NCI-H1105 treated with DMSO at 0.1 percent for 48 hours (cell line): Measurements from ENCODE around the gene MIDN.
"Not testable (repeated sequence)": the region's sequence is repeated elsewhere in the genome, so short reads cannot be mapped to it uniquely, and the experiment has no call there.

ENCODE experiments used
- DNase-seq: peaks from one replicate; lab custom pipeline; 2025; lab: John Stamatoyannopoulos, UW

The MIDN gene

DNA sequence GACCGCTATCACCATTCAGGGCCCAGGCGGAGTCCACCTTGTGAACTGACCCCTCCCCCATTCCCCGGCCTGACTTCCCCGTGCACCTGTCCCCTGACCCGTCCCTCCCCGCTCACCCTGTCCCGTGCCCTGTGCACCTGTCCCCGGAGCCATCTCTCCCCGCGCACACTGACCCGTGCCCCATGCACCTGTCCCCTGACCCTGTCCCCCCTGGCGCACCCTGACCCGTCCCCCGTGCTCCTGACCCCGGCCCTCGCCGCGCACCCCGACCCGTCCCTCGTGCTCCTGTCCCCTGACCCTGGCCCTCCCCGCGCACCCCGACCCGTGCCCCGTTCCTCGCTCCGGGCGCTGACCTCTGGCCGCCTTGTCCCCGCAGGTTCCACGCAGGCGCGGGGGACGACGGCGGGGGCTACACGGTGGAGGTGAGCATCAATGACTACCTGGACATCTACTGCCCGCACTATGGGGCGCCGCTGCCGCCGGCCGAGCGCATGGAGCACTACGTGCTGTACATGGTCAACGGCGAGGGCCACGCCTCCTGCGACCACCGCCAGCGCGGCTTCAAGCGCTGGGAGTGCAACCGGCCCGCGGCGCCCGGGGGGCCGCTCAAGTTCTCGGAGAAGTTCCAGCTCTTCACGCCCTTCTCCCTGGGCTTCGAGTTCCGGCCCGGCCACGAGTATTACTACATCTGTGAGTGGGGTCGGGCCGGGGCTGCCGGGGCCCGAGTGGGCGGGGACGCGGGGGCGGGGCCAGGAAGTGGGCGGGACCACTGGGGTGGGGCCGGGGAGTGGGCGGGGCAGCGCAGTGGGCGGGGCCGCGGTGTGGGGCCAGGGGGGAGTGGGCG, 47.0 kb downstream of the MIDN start:
- no peak for DNase-seq

DNA sequence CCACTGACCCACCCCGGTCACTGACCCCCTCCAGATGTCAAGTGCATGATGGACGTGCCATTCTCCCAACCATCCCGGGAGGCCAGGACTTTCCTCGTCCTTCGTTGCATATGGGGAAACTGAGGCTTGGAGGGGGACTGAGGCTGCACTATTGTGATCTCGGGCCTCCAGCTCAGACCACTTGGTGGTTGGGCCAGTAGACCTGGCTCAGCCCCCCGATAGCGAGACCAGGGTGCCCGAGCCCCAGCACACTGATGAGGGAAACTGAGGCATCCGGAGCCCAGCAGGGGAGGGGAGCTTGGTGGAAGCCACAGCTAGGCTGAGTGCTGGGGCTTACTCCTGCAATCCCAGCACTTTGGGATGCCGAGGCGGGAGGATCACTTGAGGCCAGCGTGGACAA, 47.7 kb downstream of the MIDN start:
- DNase-seq, result no peak

DNA sequence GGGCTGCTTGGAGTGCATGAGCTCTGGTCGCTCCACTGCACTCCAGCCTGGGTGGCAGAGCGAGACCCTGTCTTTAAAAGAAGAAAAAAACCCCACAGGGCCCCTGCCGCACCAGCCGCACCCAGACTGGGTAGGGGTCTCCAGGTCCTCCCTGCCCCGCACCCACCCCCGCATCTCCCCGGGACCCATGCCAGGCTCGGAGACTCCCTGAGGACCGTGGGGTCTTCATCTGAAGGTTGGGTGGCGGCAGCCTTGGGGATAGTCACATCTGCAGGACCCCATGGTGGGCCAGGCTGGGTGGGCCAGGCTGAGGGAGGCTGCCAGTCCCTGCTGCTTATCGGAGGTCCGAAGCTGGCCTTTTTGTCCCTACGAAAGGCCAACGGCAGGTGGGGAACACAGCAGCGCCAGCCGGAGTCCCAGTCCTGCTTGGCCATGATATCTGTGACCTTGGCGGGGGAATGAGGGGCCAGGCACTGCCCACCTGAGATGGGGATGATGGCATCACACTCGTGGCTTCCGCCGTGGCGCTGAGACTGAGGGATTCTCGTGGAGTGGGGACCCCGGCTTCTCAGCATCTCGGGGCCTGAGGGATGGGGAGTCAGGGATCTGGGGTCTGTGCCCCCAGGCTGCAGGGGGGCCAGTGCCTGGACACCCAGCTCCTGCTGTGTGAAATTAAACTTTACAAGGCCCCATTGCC, 48.3 kb downstream of the MIDN start:
- no peak for DNase-seq

DNA sequence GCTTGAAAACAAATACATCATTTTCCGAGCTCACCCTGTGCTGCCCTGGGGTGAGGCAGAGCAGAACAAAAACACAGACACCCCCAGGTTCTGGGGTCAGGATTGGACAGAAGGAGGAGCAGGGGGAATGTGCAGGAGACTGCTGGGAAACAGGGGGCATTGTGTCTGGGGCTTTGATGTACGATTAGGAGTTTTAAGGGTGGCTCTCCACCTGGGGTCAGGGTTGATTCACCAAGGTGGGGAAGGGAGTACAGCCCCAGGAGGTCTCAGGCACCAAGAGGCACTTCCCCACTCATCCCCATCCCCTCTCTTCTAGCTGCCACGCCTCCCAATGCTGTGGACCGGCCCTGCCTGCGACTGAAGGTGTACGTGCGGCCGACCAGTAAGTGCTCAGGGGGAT, 49.9 kb downstream of the MIDN start:
- no peak for DNase-seq

DNA sequence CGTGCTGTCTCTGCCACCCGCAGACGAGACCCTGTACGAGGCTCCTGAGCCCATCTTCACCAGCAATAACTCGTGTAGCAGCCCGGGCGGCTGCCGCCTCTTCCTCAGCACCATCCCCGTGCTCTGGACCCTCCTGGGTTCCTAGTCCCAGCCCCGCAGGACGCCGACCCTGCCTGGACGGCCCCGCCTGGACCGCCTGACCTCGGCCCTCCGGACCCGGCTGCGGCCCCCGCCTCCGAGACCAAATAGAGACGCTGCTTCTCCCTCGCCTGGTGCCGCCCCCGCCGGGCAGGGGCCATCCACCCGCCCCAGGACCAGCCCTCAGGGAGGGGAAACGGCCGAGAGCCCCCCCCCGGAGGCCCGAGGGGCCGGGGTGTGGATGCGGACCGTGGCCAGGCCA, 51.4 kb downstream of the MIDN start:
- DNase-seq, result no peak

DNA sequence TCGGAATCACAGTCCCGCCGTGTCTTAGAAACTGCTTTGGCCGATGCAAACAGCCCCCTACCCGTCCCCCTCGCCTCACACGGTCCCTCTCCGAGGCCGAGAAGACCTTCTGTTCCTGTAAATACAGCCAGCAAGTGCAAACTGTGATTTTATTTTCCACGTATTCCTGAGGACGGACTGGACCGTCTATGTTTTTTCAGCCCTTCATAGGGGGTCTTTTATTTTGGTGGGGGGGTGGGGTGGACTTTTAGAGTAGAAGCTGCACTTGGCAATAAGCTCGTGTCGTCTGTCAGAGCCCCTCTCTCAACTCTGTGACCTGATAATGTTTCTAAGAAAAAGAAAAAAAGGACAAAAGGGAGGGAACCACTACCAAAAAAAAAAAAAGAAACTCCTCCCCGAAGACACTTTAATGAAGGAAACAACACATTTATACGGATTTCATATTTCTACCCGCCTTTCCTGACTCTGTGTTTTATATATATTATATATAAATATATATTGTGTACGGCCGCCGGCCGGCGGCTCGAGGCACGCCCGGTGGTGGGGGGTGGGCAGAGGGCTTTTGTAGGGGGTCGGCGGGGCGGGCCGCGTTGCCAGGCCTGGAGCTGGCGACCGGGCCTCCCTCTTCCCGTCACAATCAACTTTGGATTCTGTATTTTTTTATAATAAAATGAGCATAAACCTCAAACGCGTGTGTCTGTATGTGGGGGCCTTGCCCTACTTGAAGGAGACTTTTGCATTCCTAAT, 52.5 kb downstream of the MIDN start:
- no peak for DNase-seq

DNA sequence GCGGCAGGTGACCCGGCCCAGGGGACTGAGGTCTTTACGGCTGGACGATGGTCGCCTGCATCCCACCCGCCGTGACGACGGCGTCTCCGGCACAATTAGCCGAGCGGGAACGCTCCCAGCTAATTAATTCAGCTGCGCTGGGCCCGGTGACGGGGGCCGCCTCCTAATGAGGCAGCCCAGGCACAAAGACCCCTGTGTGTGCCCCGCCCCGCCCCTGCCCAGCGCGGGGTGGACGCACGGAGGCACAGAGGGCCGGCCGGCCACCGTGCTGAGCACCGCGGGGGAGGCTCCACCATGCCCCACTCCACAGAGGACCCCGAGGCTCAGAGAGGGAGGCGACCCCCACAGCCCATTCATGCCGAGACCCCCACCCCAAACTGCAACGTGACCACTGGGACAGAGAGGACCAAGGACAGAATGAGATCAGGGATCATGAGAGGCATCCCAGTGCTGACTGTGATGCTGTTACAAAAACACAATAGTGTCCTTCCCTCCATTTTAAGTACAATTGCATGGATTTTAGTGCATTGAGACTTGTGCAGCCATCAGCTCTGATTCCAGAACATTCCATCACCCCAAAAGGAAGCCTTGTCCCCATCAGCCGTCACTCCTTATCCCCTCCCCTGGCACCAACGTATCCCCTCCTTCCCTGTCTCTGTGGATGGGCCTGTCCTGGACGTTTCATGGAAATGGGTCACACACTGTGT, 54.3 kb downstream of the MIDN start:
- no peak for DNase-seq

DNA sequence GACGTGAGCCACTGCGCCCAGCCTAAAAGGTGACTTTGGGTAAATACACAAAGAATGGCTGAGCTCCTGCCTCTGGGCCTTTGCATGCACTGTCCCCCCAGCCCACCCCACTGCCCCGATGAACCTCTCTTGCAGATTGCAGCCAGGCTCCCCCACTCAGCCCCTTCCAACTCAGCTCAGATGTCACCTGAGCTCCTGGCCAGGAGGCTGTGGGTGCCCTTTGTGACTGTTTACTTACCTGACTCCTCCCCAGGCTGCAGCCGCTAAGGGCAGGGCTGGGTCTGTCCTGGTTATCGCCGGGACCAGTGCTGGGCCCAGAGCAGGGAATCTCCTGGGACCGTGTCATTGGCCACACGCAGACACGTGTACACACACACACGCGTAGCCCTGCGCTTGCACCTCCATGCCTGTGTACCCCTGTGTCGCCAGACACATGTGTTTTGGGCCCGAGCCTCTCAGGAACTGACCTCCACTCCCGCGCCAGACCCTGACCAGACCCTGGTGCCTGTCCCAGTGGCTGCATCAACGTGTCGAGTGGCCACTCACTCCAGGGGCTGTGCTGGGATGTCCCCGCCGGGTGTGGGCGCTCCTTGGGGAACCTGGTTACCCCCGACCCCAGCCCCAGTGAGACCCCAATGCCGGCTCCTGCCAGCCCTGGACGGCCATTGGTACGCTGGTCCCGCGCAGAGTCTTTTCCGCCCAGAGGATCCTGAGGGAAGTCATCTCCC, 56.0 kb downstream of the MIDN start:
- DNase-seq, result no peak

DNA sequence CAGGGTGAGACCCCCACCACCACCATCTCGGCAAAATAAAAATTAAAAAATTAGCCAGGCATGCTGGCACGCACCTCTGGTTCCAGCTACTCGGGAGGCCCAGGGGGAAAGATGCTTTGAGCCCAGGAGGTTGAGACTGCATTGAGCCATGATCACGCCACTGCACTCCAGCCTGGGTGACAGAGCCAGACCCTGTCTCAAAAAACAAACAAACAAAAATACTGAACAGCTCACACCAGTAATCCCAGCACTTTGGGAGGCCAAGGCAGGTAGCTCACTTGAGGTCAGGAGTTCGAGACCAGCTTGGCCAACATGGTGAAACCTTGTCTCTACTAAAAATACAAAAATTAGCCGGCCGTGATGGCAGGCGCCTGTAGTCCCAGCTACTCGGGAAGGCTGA, 57.0 kb downstream of the MIDN start:
- DNase-seq, result not testable (repeated sequence)

DNA sequence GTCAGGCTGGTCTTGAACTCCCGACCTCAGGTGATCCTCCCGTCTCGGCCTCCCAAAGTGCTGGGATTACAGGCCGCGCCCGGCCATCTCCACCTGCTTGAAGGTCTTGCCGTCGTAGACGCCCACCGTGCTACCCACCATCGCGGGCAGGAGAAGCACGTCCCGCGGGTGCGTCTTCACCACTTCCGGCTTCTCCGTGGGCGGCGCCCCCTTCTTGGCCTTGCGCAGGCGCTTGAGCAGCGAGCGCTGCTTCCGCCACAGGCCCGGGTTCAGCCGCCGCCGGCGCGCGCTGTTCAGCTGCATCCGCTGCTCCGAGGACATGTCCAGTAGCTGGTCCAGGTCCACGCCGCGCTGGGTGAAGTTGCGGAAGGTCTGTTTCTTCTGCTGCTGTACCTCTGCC, 58.9 kb downstream of the MIDN start:
- no peak for DNase-seq

DNA sequence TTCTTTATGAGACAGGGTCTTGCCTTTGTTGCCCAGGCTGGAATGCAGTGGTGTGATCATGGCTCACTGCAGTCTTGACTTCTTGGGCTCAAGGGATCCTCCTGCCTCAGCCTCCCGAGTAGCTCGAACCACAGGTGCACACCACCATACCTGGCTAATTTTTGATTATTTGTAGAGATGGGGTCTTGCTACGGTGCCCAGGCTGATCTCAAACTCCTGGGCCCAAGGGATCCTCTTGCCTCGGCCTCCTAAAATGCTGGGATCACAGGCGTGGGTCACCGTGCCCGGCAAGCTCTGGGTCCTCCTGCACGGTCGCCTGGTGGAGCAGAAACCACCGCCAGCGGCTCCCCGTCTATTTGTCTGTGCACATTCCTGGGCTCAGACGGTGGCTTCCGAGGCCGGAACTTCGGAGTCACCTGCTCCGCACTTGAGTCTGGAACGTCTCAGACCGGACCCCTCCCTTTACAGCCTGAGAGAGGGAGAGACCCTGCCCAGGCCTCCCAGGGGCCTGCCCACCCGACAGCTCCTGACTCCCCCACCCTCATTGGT, 59.4 kb downstream of the MIDN start:
- DNase-seq, result no peak

DNA sequence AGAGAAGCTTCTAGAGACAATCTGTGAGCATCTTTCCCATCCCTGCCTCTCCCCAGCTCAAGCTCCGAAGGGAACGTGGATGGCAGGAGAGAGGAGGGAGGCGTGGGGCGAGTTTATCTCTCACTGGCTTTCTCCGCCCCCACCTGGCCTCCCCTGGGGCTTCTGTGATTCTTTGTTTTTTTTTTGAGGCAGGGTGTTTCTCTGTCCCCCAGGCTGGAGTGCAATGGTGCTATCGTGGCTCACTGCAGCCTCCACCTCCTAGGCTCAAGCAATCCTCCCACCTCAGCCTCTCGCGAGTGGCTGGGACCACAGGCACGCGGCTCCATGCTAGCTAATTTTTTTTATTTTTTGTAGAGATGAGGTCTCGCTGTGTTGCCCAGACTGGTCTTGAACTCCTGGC, 60.3 kb downstream of the MIDN start:
- DNase-seq, result no peak
